HG02852 (cell line): ENCODE measurements around the gene SLC35D3.
"Not testable (repeated sequence)": the region's sequence is repeated elsewhere in the genome, so short reads cannot be mapped to it uniquely, and the experiment has no call there.

Source experiments
- ATAC-seq: cut with Tn5 transposase; IDR thresholded peaks from one replicate; pipeline ENCODE4 v1.9.1; 2021; ENCODE audit warnings: mild to moderate bottlenecking, moderate library complexity; ENCODE audit not compliant: unreplicated experiment

The SLC35D3 gene

DNA sequence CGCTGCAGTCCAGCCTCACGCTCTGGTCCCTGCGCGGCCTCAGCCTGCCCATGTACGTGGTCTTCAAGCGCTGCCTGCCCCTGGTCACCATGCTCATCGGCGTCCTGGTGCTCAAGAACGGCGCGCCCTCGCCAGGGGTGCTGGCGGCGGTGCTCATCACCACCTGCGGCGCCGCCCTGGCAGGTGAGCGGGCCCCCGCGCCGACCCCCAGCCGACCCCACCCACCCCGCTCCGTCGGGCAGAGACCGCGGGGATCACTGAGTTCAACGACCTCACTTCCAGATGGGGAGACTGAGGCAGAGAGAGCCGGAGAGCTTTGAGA, 545 bp downstream of the SLC35D3 start:
- ATAC-seq = no peak

DNA sequence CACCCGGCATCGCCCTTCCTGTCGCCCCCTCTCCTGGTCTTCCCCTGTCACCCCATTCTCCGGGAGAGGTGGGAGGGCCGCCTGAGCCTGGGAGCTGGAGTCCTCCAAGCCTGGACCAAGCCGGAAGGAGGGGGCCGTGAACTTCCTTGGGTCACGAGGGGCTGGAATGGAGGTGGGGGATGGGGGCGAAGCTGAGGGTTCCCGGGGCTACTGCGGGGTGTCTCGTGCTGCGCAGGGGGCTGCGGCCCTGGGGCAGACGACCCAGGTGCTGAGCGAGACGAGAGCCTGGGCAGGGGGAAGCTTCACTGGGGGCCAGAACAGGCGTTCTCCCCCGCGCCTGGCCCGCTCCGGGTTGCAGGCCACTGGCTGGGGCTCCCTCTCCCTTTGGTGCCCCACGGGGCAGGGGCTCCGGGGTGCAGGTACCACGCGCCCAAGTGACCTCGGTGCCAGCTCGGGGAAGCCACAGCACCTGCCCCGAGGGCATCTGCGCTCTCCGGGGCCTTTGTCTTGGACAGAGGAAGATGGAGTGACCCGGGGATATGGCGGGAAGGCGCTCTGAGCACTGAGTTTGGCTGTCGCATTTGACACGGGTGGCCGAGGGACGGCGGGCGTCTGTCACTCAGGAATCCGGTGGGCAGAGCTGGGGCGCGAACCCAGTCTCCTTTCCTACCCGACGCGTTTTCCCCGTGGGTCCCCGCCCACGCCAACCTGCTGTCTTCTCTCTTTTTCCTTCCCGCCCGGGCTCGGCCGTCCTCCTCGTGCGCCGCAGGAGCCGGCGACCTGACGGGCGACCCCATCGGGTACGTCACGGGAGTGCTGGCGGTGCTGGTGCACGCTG, 1.2 kb downstream of the SLC35D3 start:
- ATAC-seq = no peak

- ATAC-seq = no peak
These were observed 2.0 kb downstream of the SLC35D3 start for GRCh38 chr6:136923954-136924673.

GRCh38 chr6:136926383-136926782, 4.3 kb downstream of the SLC35D3 start:
- no peak for ATAC-seq

DNA sequence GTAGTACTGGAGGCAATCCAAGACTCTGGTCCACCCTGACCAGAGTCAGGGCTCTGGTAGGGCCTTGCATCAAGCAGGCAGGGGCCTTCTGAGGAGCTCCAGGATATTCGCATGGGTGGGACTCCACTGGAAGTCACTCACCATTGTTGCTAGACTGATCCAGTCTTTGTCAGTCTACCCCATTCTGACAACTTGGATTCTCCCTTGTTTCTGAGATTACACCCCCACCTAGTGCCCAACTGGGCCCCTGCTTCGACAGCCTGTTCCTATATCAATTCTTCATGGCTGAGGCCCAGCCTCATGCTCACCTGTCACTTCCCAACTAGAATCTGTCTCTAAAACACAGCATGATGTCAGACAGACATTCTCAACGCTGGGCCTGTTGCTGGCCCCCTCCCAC, 5.2 kb downstream of the SLC35D3 start:
- no peak for ATAC-seq

GRCh38 chr6:136930528-136930927, 8.4 kb downstream of the SLC35D3 start:
- ATAC-seq = no peak

GRCh38 chr6:136932599-136932998, 10.5 kb downstream of the SLC35D3 start:
- ATAC-seq = no peak

DNA sequence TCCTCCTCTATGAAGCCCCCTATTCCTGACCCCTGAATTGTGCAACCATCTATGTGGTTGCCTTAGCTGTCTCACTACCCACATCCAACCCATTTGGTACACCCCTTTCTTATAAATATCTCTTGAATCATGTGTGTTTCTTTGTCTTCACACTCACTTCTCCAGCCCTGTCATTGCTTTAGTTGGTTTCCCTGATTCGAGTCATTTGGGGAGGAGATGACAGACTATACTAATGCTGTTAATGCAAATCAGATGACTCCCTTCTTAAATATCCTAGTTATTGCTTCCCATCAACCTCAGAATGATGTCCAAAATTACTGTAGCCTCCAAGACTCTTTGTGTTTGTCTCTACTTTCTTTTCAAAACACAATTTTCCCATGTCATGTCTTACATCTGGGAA, 23.0 kb downstream of the SLC35D3 start:
- ATAC-seq = no peak

DNA sequence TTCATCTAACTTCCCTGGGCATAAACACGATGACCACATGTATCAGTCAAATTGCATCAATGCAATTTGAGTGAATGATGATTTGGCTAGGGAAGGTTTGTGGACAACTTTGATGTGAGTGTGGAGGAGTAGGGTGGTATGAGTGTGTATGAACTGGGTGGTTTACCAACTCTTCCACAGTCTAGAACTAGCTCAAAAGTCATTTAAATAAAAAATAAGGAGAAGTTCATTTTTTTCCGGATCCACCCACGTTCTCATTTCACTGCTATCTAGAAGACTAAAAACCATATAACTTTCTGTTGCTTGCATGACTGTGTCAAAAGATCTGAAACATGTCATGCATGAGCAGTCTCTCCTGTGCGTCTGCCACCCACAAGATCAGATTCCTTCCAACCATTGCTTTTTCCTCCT, 23.6 kb downstream of the SLC35D3 start:
- no peak for ATAC-seq

GRCh38 chr6:136947037-136947436, 24.9 kb downstream of the SLC35D3 start:
- no peak for ATAC-seq

DNA sequence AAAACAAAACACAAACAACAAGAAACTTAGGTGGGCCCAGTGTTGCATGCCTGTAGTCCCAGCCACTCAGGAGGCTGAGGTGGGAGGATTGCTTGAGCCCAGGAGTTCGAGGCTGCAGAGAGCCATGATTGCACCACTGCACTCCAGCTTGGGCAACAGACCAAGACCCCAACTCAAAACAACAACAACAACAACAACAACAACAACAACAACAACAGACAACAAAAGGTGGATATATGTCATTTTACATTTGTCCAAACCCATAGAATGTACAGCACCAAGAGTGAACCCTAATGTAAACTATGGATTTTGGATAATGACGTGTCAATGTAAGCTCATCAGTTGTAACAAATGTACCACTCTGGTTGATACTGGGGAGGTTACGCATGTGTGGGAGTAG, 27.9 kb downstream of the SLC35D3 start:
- ATAC-seq = not testable (repeated sequence)

- no peak for ATAC-seq
These were observed 28.5 kb downstream of the SLC35D3 start for GRCh38 chr6:136950436-136951126.

- ATAC-seq = no peak
These were observed 30.7 kb downstream of the SLC35D3 start for GRCh38 chr6:136952714-136953260.

- no peak for ATAC-seq
These were observed 33.0 kb downstream of the SLC35D3 start for GRCh38 chr6:136955123-136955522.

DNA sequence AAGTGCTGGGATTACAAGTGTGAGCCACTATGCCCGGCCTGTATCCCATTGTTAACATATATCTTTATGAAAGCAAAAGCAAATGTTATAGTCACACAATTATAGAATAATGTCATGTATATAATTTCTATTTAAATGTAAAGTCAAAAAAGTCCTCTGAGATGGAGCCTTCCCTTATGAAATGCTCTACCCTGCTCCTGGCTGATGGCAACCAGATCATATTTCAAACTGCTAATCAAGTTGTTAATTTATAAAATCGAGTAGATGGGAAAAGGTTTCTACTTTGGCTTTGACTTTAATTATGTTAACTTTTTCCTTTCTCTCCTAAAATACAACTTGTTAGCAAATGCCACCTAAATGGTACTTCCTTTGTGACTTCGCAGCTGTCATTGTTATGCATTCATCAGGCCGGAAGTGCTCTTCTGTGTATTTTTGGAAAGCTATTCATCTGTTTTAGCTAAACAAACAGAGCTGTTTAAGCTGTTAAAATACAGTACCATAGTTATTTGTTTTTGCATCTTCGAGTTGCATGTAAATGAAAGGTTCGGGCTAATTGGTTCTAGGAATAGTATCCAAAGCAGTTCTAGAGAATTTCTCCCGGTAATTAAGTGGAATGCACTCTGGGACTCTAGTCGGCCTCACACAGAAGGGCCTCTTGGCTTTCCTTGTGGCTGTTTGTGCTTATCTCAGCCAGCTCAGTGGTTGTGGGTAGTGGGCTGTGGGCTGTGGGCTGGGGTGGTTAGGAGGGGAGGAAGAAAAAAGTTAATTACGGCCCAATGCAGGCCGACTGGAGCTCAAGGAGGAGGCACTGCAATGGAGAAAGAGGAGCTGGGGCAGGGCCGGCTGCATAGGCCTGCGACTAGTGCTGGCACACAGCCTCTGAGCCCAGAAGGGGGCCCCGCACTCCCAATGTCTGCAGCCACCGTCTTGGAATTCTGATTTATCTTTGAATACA, 34.8 kb downstream of the SLC35D3 start:
- ATAC-seq = no peak

GRCh38 chr6:136958168-136958567, 36.1 kb downstream of the SLC35D3 start:
- no peak for ATAC-seq

GRCh38 chr6:136959471-136959891, 37.4 kb downstream of the SLC35D3 start:
- no peak for ATAC-seq

DNA sequence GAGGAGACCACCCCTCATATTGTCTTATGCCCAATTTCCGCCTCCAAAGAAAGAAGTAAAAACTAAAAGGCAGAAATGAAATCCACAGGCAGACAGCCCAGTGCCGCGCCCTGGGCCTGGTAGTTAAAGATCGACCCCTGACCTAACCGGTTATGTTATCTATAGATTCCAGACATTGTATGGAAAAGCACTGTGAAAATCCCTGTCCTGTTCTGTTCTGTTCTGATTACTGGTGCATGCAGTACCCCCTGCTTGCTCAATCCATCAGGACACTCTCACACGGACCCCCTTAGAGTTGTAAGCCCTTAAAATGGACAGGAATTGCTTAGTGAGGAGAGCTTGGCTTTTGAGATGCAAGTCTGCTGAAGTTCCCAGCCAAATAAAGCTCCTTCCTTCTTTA, 37.8 kb downstream of the SLC35D3 start:
- ATAC-seq = not testable (repeated sequence)

- no peak for ATAC-seq
These were observed 38.7 kb downstream of the SLC35D3 start for GRCh38 chr6:136960781-136961180.

DNA sequence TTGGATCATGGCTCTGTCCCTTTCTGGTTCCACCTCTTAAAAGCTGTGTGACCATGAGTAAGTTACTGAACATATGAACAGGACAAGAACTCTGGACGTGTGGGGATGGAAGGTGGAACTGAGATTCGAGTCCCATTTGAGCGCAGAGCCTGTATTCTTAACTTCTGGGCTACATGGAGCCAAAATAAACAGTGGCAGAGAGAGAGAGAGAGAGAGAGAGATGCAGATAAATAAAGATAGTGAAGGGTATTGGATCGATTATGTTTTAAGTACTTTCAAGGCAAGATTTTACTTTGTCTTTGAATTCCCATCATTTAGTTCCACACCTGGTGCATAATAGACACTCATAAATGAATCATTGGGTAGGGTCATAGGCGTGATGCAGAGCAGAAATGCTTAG, 39.7 kb downstream of the SLC35D3 start:
- ATAC-seq = no peak
